Ureter (tissue), 1 donor: ENCODE data around the gene PRIMA1. TPM values are rescaled to one million over a fixed set of nuclear protein-coding genes. Genes with fewer than 3 reads are reported as not detected.

ENCODE experiments used
- DNase-seq: peaks from one replicate; pipeline ENCODE4 v3.0.0-alpha.2; 2020; ENCODE audit warnings: low spot score
- total RNA-seq: library from RNA; stranded (reverse); gene quantifications from one replicate; pipeline ENCODE4 v1.2.4, GENCODE V29; 2023
- donor health status: DM: yes; HTN: yes; CAD: no.

Gene PRIMA1
- total RNA-seq, 1 donor from 2014 or later, result 5.9 TPM

- DNase-seq, result no peak
Observed at GRCh38 chr14:93797071-93797470, 8.8 kb upstream of the PRIMA1 start.

- DNase-seq, result no peak
Observed at GRCh38 chr14:93794756-93795155, 6.5 kb upstream of the PRIMA1 start.

- no peak for DNase-seq
Observed at GRCh38 chr14:93793555-93794324, 5.5 kb upstream of the PRIMA1 start.

DNA sequence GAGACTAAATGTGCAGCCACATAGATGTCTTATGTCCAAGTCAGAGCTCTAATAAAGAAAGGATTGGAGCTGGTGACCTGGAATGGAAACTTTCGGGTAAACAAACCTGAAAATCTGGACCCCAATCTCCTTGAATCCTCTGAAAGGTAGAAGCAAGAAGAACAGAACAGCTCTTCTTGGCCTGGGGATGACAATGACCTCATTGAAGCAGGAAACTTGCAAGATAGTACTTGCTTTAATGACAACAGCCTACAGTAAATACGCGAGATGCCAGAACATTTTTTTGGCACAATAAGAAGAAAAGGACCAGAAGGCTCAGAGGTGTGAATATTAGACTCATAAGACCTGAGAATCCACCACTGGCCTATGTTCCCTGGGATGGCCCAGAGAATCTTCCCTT is 4.1 kb upstream of the PRIMA1 start:
- DNase-seq, result no peak

DNA sequence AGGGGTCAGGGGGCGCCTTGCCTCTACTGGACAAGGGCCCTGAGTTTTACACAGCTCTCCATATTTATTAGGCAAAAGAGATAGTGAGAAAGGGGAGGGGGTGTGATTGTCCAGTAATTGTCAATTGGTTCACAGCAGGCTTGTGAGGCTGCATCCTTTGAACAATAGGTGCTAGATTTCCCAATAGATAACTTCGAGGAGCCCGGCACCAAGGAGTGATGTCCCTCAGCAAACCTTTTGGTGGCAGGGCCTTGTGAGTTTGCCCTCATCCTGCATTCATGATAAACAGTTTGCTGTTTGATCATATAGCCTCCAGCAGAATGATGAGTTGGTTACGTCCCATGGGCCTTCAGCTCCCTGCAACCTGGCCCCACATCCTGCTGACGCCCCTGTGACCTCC is 2.7 kb upstream of the PRIMA1 start:
- no peak for DNase-seq

DNA sequence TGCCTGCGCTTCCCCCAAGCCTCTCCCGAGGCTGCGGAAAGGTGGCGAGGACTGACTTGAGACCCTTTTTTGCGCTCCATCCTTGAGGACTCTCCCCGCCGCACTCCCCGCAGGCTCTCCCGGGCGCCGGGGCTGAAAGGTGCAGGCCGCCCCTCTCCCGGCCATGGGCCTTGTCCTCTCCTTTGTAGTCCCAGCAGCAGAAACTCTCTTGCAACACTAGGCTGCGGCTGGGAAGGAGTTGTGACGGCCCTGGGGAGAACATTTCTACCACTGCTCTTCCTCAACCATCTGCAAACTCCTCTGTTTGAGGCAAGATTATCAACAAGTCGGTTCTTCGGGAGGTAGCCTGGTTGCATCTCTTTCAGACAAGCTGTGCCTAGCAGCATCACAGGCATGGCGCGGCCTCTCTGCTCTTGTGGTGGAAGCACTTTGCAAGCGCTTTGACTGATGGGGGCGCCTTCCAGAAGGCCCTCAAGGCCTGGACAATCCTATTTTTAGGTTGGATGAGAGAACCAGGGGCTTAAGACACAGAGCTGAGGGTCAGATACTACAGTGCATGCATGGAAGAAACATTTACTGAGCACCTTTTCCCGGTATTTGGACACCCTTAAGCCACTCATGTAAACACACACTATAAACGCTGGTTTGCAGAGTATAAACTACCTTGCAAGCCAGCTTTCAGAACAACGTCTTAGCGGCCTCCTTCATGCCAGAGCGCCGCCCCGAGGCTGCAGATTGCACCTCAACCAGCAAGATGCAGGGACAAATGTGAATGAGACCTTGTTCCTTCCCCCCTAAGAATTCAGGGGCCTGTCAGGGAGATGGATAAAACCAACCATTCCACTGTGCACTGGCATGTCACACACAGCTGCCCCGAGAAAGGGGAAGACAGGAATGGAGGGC is 1.2 kb upstream of the PRIMA1 start:
- DNase-seq, result no peak

GRCh38 chr14:93788543-93789227 is 400 bp upstream of the PRIMA1 start:
- no peak for DNase-seq

GRCh38 chr14:93787465-93788292 is 606 bp downstream of the PRIMA1 start:
- no peak for DNase-seq

GRCh38 chr14:93785423-93785822 is 2.9 kb downstream of the PRIMA1 start:
- no peak for DNase-seq

GRCh38 chr14:93784878-93785277 is 3.4 kb downstream of the PRIMA1 start:
- DNase-seq, result no peak

DNA sequence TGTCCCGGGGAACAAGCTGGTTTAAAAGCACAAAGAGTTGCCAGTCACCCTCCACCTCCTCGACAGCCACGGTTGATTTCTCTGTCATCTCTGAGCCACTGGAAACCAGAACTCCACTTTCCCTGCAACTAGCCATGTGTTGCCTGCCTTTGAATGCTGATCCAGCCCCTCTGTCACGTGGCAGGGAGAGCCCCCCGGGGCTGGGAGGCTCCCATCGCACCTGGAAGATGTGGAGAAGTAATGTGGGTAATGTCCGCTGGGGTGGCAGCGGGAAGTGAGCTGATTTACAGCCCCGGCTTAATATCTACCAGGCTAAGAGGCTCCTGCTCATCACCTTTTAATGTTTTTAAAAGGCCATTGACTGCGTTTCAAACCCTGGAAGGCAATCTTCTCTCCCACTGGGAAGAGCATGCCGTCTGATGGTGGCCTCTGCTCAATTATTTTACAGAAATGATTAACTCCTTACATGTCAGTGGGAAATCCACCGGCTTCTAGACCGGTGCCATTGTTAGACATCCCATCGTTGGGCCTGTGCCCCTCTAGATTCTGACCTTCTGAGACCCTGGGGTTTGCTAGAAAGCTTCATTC is 7.4 kb downstream of the PRIMA1 start:
- no peak for DNase-seq

- no peak for DNase-seq
Observed at GRCh38 chr14:93778856-93779629, 9.2 kb downstream of the PRIMA1 start.

DNA sequence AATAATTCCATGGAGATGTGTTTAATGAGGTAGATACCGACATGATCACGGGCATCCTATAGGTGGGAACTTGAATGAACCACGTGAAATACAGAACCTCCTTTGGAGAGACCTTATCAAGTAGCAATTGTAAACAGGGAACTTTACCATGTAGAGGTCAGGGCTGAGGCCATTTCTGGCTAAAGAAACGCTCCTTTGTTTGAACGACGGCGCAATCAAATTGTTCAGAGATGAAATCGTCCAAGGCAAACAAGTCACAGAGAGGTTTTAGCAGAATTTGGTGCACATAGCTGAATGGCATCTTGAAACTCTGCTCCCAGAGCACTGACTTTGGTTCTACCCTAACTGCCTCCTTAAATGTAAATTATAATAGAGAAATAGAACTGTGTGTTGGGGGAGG is 9.8 kb downstream of the PRIMA1 start:
- DNase-seq, result no peak

DNA sequence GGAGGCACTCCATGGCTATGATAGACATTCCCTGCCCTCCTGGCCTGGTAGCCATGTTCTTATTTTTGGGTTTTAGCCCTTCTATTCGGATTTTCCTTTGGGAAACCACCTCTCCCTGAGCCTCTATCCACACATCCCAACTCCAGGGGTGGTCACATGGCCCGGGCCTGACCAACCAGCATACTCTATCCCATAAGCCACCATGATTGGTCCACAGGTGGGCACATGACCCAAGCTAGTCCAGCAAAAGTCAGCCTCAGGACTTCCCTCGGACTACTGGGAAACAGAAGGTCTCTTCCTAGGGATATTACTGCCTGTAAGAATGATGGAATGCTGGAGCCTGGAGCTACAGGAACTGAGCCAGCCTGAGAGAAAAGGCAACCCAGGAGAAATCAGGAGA is 12.5 kb downstream of the PRIMA1 start:
- DNase-seq, result no peak

GRCh38 chr14:93775158-93775557 is 13.1 kb downstream of the PRIMA1 start:
- no peak for DNase-seq

GRCh38 chr14:93772263-93772662 is 16.0 kb downstream of the PRIMA1 start:
- no peak for DNase-seq

DNA sequence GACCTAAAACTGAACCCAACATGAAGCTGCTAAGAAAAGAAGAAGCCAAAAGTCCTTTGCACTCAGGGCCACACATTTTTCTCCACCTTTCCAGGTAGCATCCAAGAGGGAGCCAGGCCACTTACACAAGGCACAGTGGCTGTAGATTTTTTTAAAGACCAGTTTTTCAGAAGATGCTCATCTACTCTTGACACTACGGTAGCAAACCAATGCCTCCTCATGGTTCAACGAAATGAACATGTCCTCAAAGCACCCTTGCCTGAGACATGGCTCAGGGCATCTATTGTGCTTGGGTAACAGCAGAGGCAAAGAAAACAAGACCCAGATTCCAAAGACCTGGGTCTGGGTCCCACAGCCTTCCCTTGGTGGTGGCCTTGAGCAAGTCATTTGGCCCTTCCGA is 22.3 kb downstream of the PRIMA1 start:
- DNase-seq, result no peak

- no peak for DNase-seq
Observed at GRCh38 chr14:93765155-93765554, 23.1 kb downstream of the PRIMA1 start.

- DNase-seq, result no peak
Observed at GRCh38 chr14:93764211-93764659, 24.1 kb downstream of the PRIMA1 start.

GRCh38 chr14:93759719-93760307 is 28.5 kb downstream of the PRIMA1 start:
- peak; percentile 76 for DNase-seq
